Ascending aorta (tissue), 2 donors: ENCODE measurements around the gene ZNF823. TPM values are rescaled to one million over a fixed set of nuclear protein-coding genes. Genes with fewer than 3 reads are reported as not detected.

Source experiments
- DNase-seq, 2 donors: peaks; one replicate each; pipeline ENCODE4 v3.0.0-alpha.2; 2019; ENCODE audit warnings: low spot score in 2 of 2
- H3K27ac ChIP-seq, 2 donors: fragments of 200-600 bp; sonication (generic); one replicate each; pipeline ENCODE4 v1.5.1; 2016 to 2017; ENCODE audit warnings: mild to moderate bottlenecking in 1 of 2
- H3K27me3 ChIP-seq: fragments of 200-600 bp; sonication (generic); one replicate; pipeline ENCODE4 v1.5.1; 2017
- H3K36me3 ChIP-seq, 2 donors: fragments of 200-600 bp; sonication (generic); one replicate each; pipeline ENCODE4 v1.5.1; 2016
- H3K4me1 ChIP-seq, 2 donors: fragments of 200-600 bp; sonication (generic); one replicate each; pipeline ENCODE4 v1.5.1; 2016 to 2017; ENCODE audit warnings: mild to moderate bottlenecking in 1 of 2
- H3K4me3 ChIP-seq, 2 donors: fragments of 200-600 bp; sonication (generic); one replicate each; pipeline ENCODE4 v1.5.1; 2016 to 2017; ENCODE audit warnings: mild to moderate bottlenecking in 1 of 2
- H3K9me3 ChIP-seq, 2 donors: fragments of 200-600 bp; sonication (generic); one replicate each; pipeline ENCODE4 v1.5.1; 2016
- intact Hi-C: fragments of 100-400 bp; cut with DNase I; formaldehyde crosslinking; loops from one replicate; pipeline ENCODE4 v1.15.1; 2023
- total RNA-seq: library from RNA; depleted of rRNA; stranded (reverse); fragments of >200 nt; gene quantifications from one replicate; pipeline ENCODE4 v1.1.0, GENCODE V29; 2016
- TF ChIP-seq, protein P1 (sequence below), 3 experiments: fragments of 200-600 bp in 2 of 3; fragments of 450-650 bp in 1 of 3; sonication (generic) in 2 of 3; IDR thresholded peaks; one replicate each; pipeline ENCODE4 v1.5.1; 2016 to 2019; ENCODE audit warnings: antibody characterized with exemption in 3 of 3, mild to moderate bottlenecking in 1 of 3, moderate library complexity in 1 of 3

The ZNF823 gene
- 5.2 TPM for total RNA-seq

DNA sequence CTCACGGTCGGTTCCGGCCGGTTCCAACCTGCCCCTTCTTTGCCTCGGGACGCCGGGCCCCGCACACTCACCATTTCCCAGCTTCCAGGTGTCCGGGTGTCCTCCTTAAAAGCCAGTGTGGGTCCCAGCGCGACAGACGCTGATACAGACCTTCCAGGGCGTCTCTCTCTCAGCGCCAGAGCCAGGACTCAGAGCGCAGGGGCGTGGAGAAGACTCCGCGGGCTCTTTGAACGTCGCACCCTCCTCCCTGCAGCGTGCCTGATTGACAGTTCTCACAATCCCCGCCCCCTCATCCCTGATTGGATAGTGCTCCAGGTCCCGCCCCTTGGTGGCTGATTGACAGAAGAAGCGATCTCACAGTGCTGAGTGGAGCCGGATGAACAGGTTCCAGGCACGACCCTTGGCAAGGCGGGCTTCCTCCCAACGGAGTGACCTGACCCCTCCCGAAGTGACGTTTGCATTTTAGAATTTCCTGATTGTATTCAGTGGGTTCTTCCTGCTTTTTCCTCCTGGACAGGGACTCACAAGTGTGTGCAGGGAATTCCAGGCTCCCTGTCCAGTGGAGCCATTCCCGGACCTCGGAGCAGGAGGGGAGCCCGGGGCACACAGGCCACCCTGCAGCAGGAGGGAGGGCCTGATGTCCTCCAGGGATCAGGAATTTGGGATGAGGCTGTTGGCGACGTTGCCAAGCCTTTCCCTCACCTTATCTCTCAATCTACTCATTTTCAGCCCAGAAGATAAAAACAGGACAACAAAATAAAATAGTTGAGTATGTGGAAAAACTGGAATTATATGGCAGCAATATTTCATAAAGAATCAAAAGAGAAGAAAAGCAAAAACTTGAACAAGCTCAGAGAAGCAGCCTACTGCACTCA lies at the start of gene ZNF823:
Gene ZNF823, minus strand, starts transcription at position 201 of the 875 bp plus-strand sequence. Its CDS starts 127 bp downstream, at position 74.
- H3K4me3 ChIP-seq, result peak within 1 kb of the TSS; percentile 63 to 98
- H3K36me3 ChIP-seq, result no peaks in the 10 kb centered on the region
- intact Hi-C loops, result loop anchor here (1.0 kb wide), 6 partner anchors 28 to 812 kb away; partner anchors contain the start of genes ZNF439, ZNF440 and ZNF564
- peak; percentile 96 to 100 for DNase-seq
- TF ChIP-seq, protein P1, sequence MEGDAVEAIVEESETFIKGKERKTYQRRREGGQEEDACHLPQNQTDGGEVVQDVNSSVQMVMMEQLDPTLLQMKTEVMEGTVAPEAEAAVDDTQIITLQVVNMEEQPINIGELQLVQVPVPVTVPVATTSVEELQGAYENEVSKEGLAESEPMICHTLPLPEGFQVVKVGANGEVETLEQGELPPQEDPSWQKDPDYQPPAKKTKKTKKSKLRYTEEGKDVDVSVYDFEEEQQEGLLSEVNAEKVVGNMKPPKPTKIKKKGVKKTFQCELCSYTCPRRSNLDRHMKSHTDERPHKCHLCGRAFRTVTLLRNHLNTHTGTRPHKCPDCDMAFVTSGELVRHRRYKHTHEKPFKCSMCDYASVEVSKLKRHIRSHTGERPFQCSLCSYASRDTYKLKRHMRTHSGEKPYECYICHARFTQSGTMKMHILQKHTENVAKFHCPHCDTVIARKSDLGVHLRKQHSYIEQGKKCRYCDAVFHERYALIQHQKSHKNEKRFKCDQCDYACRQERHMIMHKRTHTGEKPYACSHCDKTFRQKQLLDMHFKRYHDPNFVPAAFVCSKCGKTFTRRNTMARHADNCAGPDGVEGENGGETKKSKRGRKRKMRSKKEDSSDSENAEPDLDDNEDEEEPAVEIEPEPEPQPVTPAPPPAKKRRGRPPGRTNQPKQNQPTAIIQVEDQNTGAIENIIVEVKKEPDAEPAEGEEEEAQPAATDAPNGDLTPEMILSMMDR (IDR thresholded peaks at IDR 0.05), result no peak
- H3K4me1 ChIP-seq, result peaks cover 0 to 7% of the 10 kb centered on the region in 2 donors
- H3K27me3 ChIP-seq, result no peaks in the 10 kb centered on the region
- H3K9me3 ChIP-seq, result no peaks in the 10 kb centered on the region
- H3K27ac ChIP-seq, result peak within 1 kb of the TSS; percentile 85 to 88

DNA sequence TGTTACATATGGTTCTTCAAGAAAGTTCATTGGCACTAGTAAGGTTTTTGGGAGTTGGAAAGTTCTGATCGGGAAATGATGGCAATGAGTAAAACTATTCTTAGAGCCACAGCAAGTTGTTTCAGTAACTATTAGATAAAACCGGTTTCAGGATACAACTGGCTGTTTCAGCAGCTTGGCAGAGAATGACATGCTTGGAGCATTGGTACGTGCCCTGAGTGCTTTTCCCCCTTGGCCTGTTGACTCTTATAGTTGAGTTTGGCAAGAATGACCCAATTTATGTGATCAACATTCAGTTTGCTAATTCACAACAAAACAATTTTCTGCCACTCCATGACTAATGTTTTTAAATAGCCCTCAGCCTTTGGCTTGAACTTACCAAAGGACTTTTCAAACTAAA lies 48.8 kb upstream of the ZNF823 start:
- peaks cover 81 to 98% of the 10 kb centered on the region in 2 donors for H3K9me3 ChIP-seq
- no peak for DNase-seq
- intact Hi-C loops, result no loop called here
- H3K4me3 ChIP-seq, result no peak overlapping the region
- peaks cover 0 to 21% of the 10 kb centered on the region in 2 donors for H3K36me3 ChIP-seq
- no peaks in the 10 kb centered on the region for H3K27me3 ChIP-seq
- no peak overlapping the region for H3K27ac ChIP-seq
- TF ChIP-seq, protein P1 (IDR thresholded peaks at IDR 0.05), result no peak
- H3K4me1 ChIP-seq, result no peaks in the 10 kb centered on the region

DNA sequence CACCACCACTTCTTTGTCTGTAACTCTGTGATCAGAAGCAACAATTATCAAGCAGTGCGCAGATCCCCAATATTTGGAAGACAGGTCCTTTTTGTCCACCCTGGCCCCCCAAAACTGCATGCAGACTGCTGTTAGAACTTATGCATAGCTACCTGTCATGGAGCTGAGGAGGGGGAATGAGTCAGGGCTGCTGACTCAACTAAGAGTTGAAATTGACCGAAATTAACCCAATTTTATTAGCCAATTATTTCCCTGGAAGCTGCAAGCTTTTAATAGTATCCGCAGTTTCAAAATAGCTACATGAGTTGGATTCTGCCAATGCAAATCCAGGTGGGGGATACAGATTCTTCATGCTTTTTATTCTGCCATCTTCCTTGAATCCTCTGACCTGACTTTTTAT lies 45.6 kb upstream of the ZNF823 start:
- Histone ChIP-seq H3K4me3 (no peak overlapping the region), H3K9me3 (peaks cover 95 to 100% of the 10 kb centered on the region in 2 donors), H3K4me1 (no peaks in the 10 kb centered on the region), H3K27ac (no peak overlapping the region), H3K36me3 (peaks cover 21 to 53% of the 10 kb centered on the region in 2 donors), H3K27me3 (no peaks in the 10 kb centered on the region)
- TF ChIP-seq, protein P1 (IDR thresholded peaks at IDR 0.05), result no peak
- no peak for DNase-seq
- intact Hi-C loops, result no loop called here

DNA sequence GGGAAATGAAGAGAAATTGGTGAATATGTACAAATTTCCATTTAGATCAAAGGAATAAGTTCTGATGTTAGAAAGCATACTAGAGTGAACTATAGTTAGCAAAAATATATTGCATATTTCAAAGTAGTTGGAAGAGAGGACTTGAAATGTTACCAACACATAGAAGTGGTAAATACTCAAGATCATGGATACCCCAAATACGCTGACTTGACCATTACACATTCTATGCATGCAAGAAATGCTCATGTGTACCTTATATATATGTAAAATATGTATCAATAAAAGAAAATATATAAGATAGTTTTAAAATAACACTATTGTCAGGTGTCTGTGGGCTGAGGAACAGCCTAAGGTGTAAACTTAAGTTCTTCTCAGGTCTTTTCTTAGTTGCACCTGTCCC lies 45.0 kb upstream of the ZNF823 start:
- Histone ChIP-seq H3K27ac (no peak overlapping the region), H3K36me3 (peaks cover 27 to 59% of the 10 kb centered on the region in 2 donors), H3K4me1 (no peaks in the 10 kb centered on the region), H3K27me3 (no peaks in the 10 kb centered on the region), H3K4me3 (no peak overlapping the region), H3K9me3 (peaks cover 95 to 100% of the 10 kb centered on the region in 2 donors)
- DNase-seq, result no peak
- TF ChIP-seq, protein P1 (IDR thresholded peaks at IDR 0.05), result no peak
- intact Hi-C loops, result no loop called here

DNA sequence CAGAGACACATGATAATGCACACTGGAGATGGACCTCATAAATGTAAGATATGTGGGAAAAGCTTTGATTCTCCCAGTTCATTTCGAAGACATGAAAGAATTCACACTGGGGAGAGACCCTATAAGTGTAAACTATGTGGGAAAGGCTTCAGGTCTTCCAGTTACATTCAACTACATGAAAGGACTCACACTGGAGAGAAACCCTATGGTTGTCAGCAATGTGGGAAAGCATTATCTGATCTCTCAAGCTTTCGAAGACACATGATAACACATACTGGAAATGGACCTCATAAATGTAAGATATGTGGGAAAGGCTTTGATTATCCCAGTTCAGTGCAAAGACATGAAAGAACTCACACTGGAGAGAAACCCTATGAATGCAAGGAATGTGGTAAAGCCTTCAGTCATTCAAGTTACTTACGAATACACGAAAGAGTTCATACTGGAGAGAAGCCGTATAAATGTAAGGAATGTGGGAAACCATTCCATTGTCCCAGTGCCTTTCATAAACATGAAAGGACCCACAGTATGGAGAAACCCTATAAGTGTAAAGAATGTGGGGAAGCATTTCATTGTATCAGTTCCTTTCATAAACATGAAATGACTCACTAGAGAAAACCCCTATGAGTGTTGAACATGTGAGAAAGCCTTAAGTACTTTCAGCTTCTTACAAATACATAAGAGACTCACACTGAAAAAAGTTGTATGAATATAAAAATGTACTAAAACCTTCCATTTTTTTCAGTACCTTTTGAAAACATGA lies 42.7 kb upstream of the ZNF823 start:
- intact Hi-C loops, result no loop called here
- no peak overlapping the region for H3K27ac ChIP-seq
- TF ChIP-seq, protein P1 (IDR thresholded peaks at IDR 0.05), result no peak
- no peaks in the 10 kb centered on the region for H3K27me3 ChIP-seq
- no peak for DNase-seq
- peaks cover 49 to 81% of the 10 kb centered on the region in 2 donors for H3K36me3 ChIP-seq
- H3K4me1 ChIP-seq, result no peaks in the 10 kb centered on the region
- H3K9me3 ChIP-seq, result peaks cover 96 to 100% of the 10 kb centered on the region in 2 donors
- peak overlapping the region in 1 of 2 donors; percentile 7 for H3K4me3 ChIP-seq
